GM10248 (cell line): ENCODE measurements around the gene RAB35.

Experiments used
- CTCF ChIA-PET: fragments of 300-600 bp; sonication (Branson Sonifier 250); formaldehyde crosslinking; extraction: SDS; loops from one replicate; lab custom pipeline; 2021; ENCODE audit warnings: antibody characterized with exemption; lab: Yijun Ruan, JAX
- POLR2A ChIA-PET: fragments of 350-650 bp; sonication (Branson Sonifier 250); formaldehyde crosslinking; extraction: SDS; loops from one replicate; lab custom pipeline; 2020; ENCODE audit warnings: antibody characterized with exemption; lab: Yijun Ruan, JAX
- DNase-seq: peaks from one replicate; pipeline ENCODE4 v3.0.0; 2012; ENCODE audit errors: extremely low spot score
- CTCF ChIP-seq: IDR thresholded peaks from 2 replicates; pipeline ENCODE4 v1.5.1; 2012; ENCODE audit warnings: mild to moderate bottlenecking, low read depth; ENCODE audit errors: extremely low read depth, missing control alignments, control extremely low read depth

RAB35 gene

GRCh38 chr12:120121343-120121742 lies 4.8 kb upstream of the RAB35 start:
- POLR2A ChIA-PET = interaction anchor here (1.1 to 7.4 kb wide), 2 partner anchors 12 to 77 kb away, joined by 11 to 97 read pairs; partner anchors contain the start of gene RPLP0
- DNase-seq = no peak
- CTCF ChIA-PET = interaction anchor here (1.1 to 2.8 kb wide), 4 partner anchors 11 to 55 kb away, joined by 3 to 11 read pairs (median 4); no protein-coding TSS in a partner anchor
- no peak for TF ChIP-seq CTCF

- POLR2A ChIA-PET = interaction anchor here (0.5 to 7.4 kb wide), 3 partner anchors 79 to 400 kb away, joined by 5 to 97 read pairs (median 5); partner anchors contain the start of gene RPLP0
- peak; percentile 56 for DNase-seq
These were observed 2.9 kb upstream of the RAB35 start for GRCh38 chr12:120119271-120119973.

GRCh38 chr12:120118321-120119061 lies 1.9 kb upstream of the RAB35 start:
- DNase-seq = no peak
- ChIA-PET POLR2A (interaction anchor here (7.4 kb wide), 1 partner anchor 80 kb away, joined by 97 read pairs; the partner anchor contains the start of gene RPLP0), CTCF (interaction anchor here (0.9 to 2.3 kb wide), 9 partner anchors 9 to 110 kb away, joined by 3 to 12 read pairs (median 4); partner anchors contain the start of gene RPLP0)
- TF ChIP-seq CTCF = no peak

More at GRCh38 chr12:120119271-120119973, 2.9 kb upstream of the RAB35 start:
- CTCF ChIA-PET = interaction anchor here (0.7 to 2.8 kb wide), 5 partner anchors 10 to 146 kb away, joined by 3 to 11 read pairs (median 4); partner anchors contain the start of genes PXN and RPLP0
- no peak for TF ChIP-seq CTCF

- DNase-seq = no peak
- TF ChIP-seq CTCF = no peak
- ChIA-PET CTCF (interaction anchor here (0.9 to 2.3 kb wide), 7 partner anchors 9 to 110 kb away, joined by 3 to 12 read pairs (median 4); partner anchors contain the start of gene RPLP0), POLR2A (interaction anchor here (1.1 to 7.4 kb wide), 2 partner anchors 31 to 81 kb away, joined by 4 to 97 read pairs; partner anchors contain the start of gene RPLP0)
These were observed 1.4 kb upstream of the RAB35 start for GRCh38 chr12:120117961-120118320.

- POLR2A ChIA-PET = interaction anchor here (0.7 to 7.4 kb wide), 6 partner anchors 16 to 1885 kb away, joined by 3 to 97 read pairs (median 4); partner anchors contain the start of genes RNU4-1, RNU4-2 and RPLP0
- no peak for TF ChIP-seq CTCF
- CTCF ChIA-PET = interaction anchor here (1.6 to 2.3 kb wide), 6 partner anchors 10 to 111 kb away, joined by 3 to 12 read pairs (median 7); partner anchors contain the start of gene RPLP0
- peak; percentile 96 for DNase-seq
These were observed 469 bp upstream of the RAB35 start for GRCh38 chr12:120116792-120117651.
